Keratinocyte (primary cell): ENCODE data around the gene NTSR1. TPM values are rescaled to one million over a fixed set of nuclear protein-coding genes. Genes with fewer than 3 reads are reported as not detected.

Experiments used
- DNase-seq: peaks from one replicate; pipeline ENCODE4 v3.0.0-alpha.2; 2011; ENCODE audit warnings: low read depth, missing footprints, low spot score
- FAIRE-seq: peaks from 2 replicates; lab custom pipeline; 2011; peaks lifted over from hg19 to GRCh38; lab: Jason Lieb, UNC
- H2AFZ ChIP-seq: 2 replicates; pipeline ENCODE4 v1.6.0; 2012; ENCODE audit warnings: low read length, control low read depth, inconsistent platforms; ENCODE audit not compliant: control insufficient read depth
- H3K27ac ChIP-seq: 2 replicates; pipeline ENCODE4 v1.5.1; 2011; ENCODE audit warnings: low read length; ENCODE audit not compliant: control insufficient read depth, insufficient read depth
- H3K27me3 ChIP-seq: 3 replicates; pipeline ENCODE4 v1.6.0; 2011; ENCODE audit warnings: low read length; ENCODE audit not compliant: control insufficient read depth, insufficient read depth; ENCODE audit errors: extremely low read depth
- H3K36me3 ChIP-seq, 2 experiments: 2 replicates in 1 of 2; 3 replicates in 1 of 2; pipeline ENCODE4 v1.5.1; 2011; ENCODE audit warnings: low read length in 2 of 2, mild to moderate bottlenecking in 1 of 2; ENCODE audit not compliant: control insufficient read depth in 2 of 2, insufficient read depth in 2 of 2; ENCODE audit errors: extremely low read depth in 1 of 2
- H3K4me1 ChIP-seq: 3 replicates; pipeline ENCODE4 v1.5.1; 2011; ENCODE audit warnings: low read length; ENCODE audit not compliant: control insufficient read depth, insufficient read depth; ENCODE audit errors: extremely low read depth
- H3K4me2 ChIP-seq: 3 replicates; pipeline ENCODE4 v1.6.0; 2011; ENCODE audit warnings: low read depth, low read length; ENCODE audit not compliant: control insufficient read depth, insufficient read depth; ENCODE audit errors: extremely low read depth
- H3K4me3 ChIP-seq, 3 experiments: fragments of 200-600 bp in 1 of 3; sonication (generic) in 1 of 3; 2 replicates in 2 of 3; 3 replicates in 1 of 3; pipeline ENCODE4 v1.5.1; 2011 to 2016; ENCODE audit warnings: low read length in 3 of 3, mild to moderate bottlenecking in 3 of 3, control low read depth in 2 of 3, inconsistent platforms in 1 of 3, low read depth in 1 of 3, mixed read lengths in 1 of 3, mixed run types in 1 of 3, moderate library complexity in 1 of 3; ENCODE audit not compliant: control insufficient read depth in 2 of 3, insufficient read depth in 2 of 3; ENCODE audit errors: extremely low read depth in 1 of 3
- H3K79me2 ChIP-seq: 2 replicates; pipeline ENCODE4 v1.6.0; 2012; ENCODE audit warnings: low read length; ENCODE audit not compliant: control insufficient read depth, insufficient read depth
- H3K9ac ChIP-seq: 3 replicates; pipeline ENCODE4 v1.6.0; 2011; ENCODE audit warnings: low read length; ENCODE audit not compliant: control insufficient read depth, insufficient read depth; ENCODE audit errors: extremely low read depth
- H3K9me1 ChIP-seq: 3 replicates; pipeline ENCODE4 v1.6.0; 2011; ENCODE audit warnings: low read length; ENCODE audit not compliant: control insufficient read depth, insufficient read depth; ENCODE audit errors: extremely low read depth
- H3K9me3 ChIP-seq: 2 replicates; pipeline ENCODE4 v1.5.1; 2012; ENCODE audit warnings: low read depth, low read length; ENCODE audit not compliant: control insufficient read depth
- H4K20me1 ChIP-seq: 3 replicates; pipeline ENCODE4 v1.6.0; 2011; ENCODE audit warnings: low read length; ENCODE audit not compliant: control insufficient read depth, insufficient read depth; ENCODE audit errors: extremely low read depth
- CTCF ChIP-seq, 3 experiments: IDR thresholded peaks in 1 of 3; conservative IDR thresholded peaks in 1 of 3; optimal IDR thresholded peaks in 1 of 3; 2 replicates in 2 of 3; 3 replicates in 1 of 3; pipeline versions ENCODE3 to v1.5.1; 2011; ENCODE audit warnings: low read length in 3 of 3, mild to moderate bottlenecking in 3 of 3, moderate library complexity in 2 of 3, control low read depth in 1 of 3, inconsistent platforms in 1 of 3; ENCODE audit not compliant: insufficient read depth in 2 of 3; ENCODE audit errors: extremely low read depth in 1 of 3
- EZH2 ChIP-seq: IDR thresholded peaks from one replicate; pipeline ENCODE4 v1.6.1; 2012; ENCODE audit warnings: inconsistent platforms, mild to moderate bottlenecking, low read length, moderate library complexity
- dilution Hi-C: fragments of 300-500 bp; cut with MboI; formaldehyde crosslinking; loops from one replicate; pipeline ENCODE4 v1.7.0; 2020; ENCODE audit warnings: low sequenced_read_pairs; ENCODE audit not compliant: extremely low pct_ligation_motif_present
- polyA plus RNA-seq, 5 experiments: library from polyadenylated mRNA; depleted of rRNA in 3 of 5; stranded (reverse) in 3 of 5; stranded (forward) in 1 of 5; unstranded in 1 of 5; fragments of >200 nt; gene quantifications; 1 replicate in 1 of 5; 2 replicates in 3 of 5; 3 replicates in 1 of 5; pipeline versions ENCODE4 v1.2.1 to v1.2.3, GENCODE V29; 2011 to 2012; ENCODE audit warnings: missing spikeins in 2 of 5, low read depth in 1 of 5, low replicate concordance in 1 of 5

NTSR1 gene
- polyA plus RNA-seq, 1 donor (not counting 4 experiments of a cell fraction or from before 2014, with no cell fraction given), result 0.55 TPM

GRCh38 chr20:62715201-62715600 lies 6.6 kb downstream of the NTSR1 start:
- FAIRE-seq, result no peak
- H3K79me2 ChIP-seq, result peaks cover 2% of the 10 kb centered on the region
- no peaks in the 10 kb centered on the region for H3K9me3 ChIP-seq
- peaks cover 35% of the 10 kb centered on the region for H3K27me3 ChIP-seq
- no peak overlapping the region for H3K4me3 ChIP-seq
- no peak overlapping the region for H3K27ac ChIP-seq
- no peaks in the 10 kb centered on the region for H3K36me3 ChIP-seq
- no peak overlapping the region for H3K4me2 ChIP-seq
- H4K20me1 ChIP-seq, result no peaks in the 10 kb centered on the region
- no peak for TF ChIP-seq EZH2
- dilution Hi-C loops, result no loop called here
- peaks cover 11% of the 10 kb centered on the region for H3K4me1 ChIP-seq
- no peak overlapping the region for H3K9ac ChIP-seq
- H2AFZ ChIP-seq, result no peak overlapping the region
- H3K9me1 ChIP-seq, result peaks cover 2% of the 10 kb centered on the region
- DNase-seq, result no peak

DNA sequence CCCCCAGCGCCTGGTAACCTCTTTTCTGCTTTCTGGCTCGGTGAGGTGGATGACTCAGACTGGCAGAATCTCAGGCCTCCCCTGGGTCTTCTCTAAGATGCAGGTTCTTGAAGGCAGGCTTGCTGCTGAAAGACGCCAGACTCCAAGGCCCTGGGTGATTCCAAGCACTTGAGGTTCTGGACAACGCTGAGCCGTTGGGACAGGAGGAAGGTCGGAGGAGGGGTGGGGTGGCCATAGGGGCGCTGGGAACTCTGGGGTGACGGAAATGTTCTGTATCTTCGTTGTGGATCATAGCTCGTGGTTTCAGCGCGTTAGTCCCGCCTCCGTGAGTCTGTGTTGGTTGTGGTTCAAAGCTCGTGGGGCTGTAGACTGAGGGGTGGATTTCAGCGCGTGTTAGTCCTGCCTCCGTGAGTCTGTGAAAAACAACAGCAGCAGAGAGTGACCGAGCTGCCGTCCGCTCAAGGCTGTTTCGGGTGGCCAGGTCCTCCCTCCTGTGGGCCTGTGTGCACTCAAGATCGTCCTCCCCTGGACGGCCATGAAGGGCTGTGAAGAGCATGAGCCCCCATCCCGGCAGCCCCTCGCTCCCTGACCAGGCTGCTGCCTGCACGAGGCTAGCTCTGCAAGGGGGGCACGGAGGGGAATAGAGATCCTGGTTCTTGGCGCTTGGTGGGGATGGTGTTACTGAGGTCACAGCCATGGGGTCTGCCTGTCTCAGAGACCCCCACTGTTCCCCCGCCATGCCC lies 7.7 kb downstream of the NTSR1 start:
- Histone ChIP-seq H3K79me2 (no peaks in the 10 kb centered on the region), H3K9ac (no peak overlapping the region)
- dilution Hi-C loops, result no loop called here

More for the DNA sequence above, 7.7 kb downstream of the NTSR1 start:
- no peak for FAIRE-seq
- H3K4me3 ChIP-seq, result no peak overlapping the region
- H3K36me3 ChIP-seq, result no peaks in the 10 kb centered on the region
- peaks cover 2% of the 10 kb centered on the region for H3K4me1 ChIP-seq
- peaks cover 24% of the 10 kb centered on the region for H3K27me3 ChIP-seq
- H4K20me1 ChIP-seq, result no peaks in the 10 kb centered on the region
- no peaks in the 10 kb centered on the region for H3K9me3 ChIP-seq
- no peak overlapping the region for H3K27ac ChIP-seq
- H2AFZ ChIP-seq, result no peak overlapping the region
- TF ChIP-seq EZH2, result no peak
- TF ChIP-seq CTCF (optimal IDR thresholded peaks at IDR 0.05 in 1 of 3, IDR thresholded peaks at IDR 0.05 in 1 of 3, conservative IDR thresholded peaks at IDR 0.05 in 1 of 3; ENCODE audit: extremely low read depth in 1 of 3, insufficient read depth in 2 of 3, low read length in 3 of 3), result no peak
- no peak for DNase-seq
- no peak overlapping the region for H3K4me2 ChIP-seq
- H3K9me1 ChIP-seq, result peaks cover 2% of the 10 kb centered on the region
